PC-3 (cell line): ENCODE measurements around the gene LYRM1. TPM values are rescaled to one million over a fixed set of nuclear protein-coding genes. Genes with fewer than 3 reads are reported as not detected.

Source experiments
- ATAC-seq: fragments of 200-7000 bp; cut with Tn5 transposase; 2 replicates; pipeline ENCODE4 v1.9.1; 2020; ENCODE audit warnings: mild to moderate bottlenecking, moderate library complexity
- BruUV-seq: library from RNA; stranded (reverse); fragments of 400-500 nt; replicated peaks from 2 replicates; lab custom pipeline; 2021; lab: Mats Ljungman, UMichigan
- CTCF ChIA-PET: fragments of 300-600 bp; sonication (Branson Sonifier 250); formaldehyde crosslinking; loops from one replicate; lab custom pipeline; 2022; ENCODE audit warnings: antibody characterized with exemption; lab: Charles Lee
- POLR2A ChIA-PET: fragments of 300-600 bp; sonication (Branson Sonifier 250); formaldehyde crosslinking; loops from one replicate; lab custom pipeline; 2022; ENCODE audit warnings: antibody characterized with exemption; ENCODE audit not compliant: unreplicated experiment; lab: Charles Lee
- DNase-seq: peaks from one replicate; pipeline ENCODE4 v3.0.0-alpha.2; 2015
- H2AFZ ChIP-seq: fragments of 300-600 bp; sonication (generic); 2 replicates; pipeline ENCODE4 v1.6.0; 2016; ENCODE audit warnings: antibody characterized with exemption, low read length
- H3F3A ChIP-seq: fragments of 300-600 bp; sonication (generic); one replicate; pipeline ENCODE4 v1.6.0; 2017; ENCODE audit warnings: antibody characterized with exemption, low read length, control low read depth, mild to moderate bottlenecking; ENCODE audit not compliant: unreplicated experiment
- H3K27ac ChIP-seq: fragments of 300-600 bp; sonication (generic); 2 replicates; pipeline ENCODE4 v1.5.1; 2016; ENCODE audit warnings: mild to moderate bottlenecking, low read length
- H3K27me3 ChIP-seq: fragments of 300-600 bp; sonication (generic); 2 replicates; pipeline ENCODE4 v1.6.1; 2016; ENCODE audit warnings: low read length, mixed read lengths
- H3K36me3 ChIP-seq: fragments of 300-600 bp; sonication (generic); 2 replicates; pipeline ENCODE4 v1.6.1; 2016; ENCODE audit warnings: low read depth, mixed run types, low read length, mixed read lengths
- H3K4me1 ChIP-seq: fragments of 300-600 bp; sonication (generic); 2 replicates; pipeline ENCODE4 v1.5.1; 2016; ENCODE audit warnings: low read length; ENCODE audit not compliant: insufficient read depth
- H3K4me2 ChIP-seq: fragments of 300-600 bp; sonication (generic); 2 replicates; pipeline ENCODE4 v1.6.0; 2016; ENCODE audit warnings: low read length
- H3K4me3 ChIP-seq: fragments of 300-600 bp; sonication (generic); 2 replicates; pipeline ENCODE4 v1.5.1; 2016; ENCODE audit warnings: mild to moderate bottlenecking, low read length, mixed read lengths
- H3K79me2 ChIP-seq: fragments of 300-600 bp; sonication (generic); 2 replicates; pipeline ENCODE4 v1.6.1; 2017; ENCODE audit warnings: low read length, mixed read lengths
- H3K9ac ChIP-seq: fragments of 300-600 bp; sonication (generic); 2 replicates; pipeline ENCODE4 v1.6.0; 2016; ENCODE audit warnings: mild to moderate bottlenecking, low read length
- H3K9me2 ChIP-seq: fragments of 300-600 bp; sonication (generic); replicated peaks from 2 replicates; pipeline ENCODE4 v1.6.1; 2016; ENCODE audit warnings: mixed run types, low read length, mixed read lengths
- H3K9me3 ChIP-seq: fragments of 300-600 bp; sonication (generic); 2 replicates; pipeline ENCODE4 v1.6.1; 2016; ENCODE audit warnings: low read length, mixed read lengths
- H4K20me1 ChIP-seq: fragments of 300-600 bp; sonication (generic); 2 replicates; pipeline ENCODE4 v1.6.1; 2016; ENCODE audit warnings: low read length, mixed read lengths
- CTCF ChIP-seq: fragments of 300-600 bp; sonication (generic); conservative IDR thresholded peaks from 2 replicates; pipeline ENCODE4 v1.5.1; 2017; ENCODE audit warnings: antibody characterized with exemption, low read depth, mild to moderate bottlenecking, low read length
- EZH2 ChIP-seq: fragments of 300-600 bp; sonication (generic); IDR thresholded peaks from one replicate; pipeline ENCODE4 v1.6.1; 2017; ENCODE audit warnings: antibody characterized with exemption, mild to moderate bottlenecking, low read length; ENCODE audit not compliant: unreplicated experiment
- EZH2phosphoT487 ChIP-seq: fragments of 300-600 bp; sonication (generic); IDR thresholded peaks from 2 replicates; pipeline ENCODE4 v1.6.1; 2018; ENCODE audit warnings: mild to moderate bottlenecking, antibody characterized with exemption, low read length, borderline replicate concordance
- intact Hi-C: fragments of 100-400 bp; cut with micrococcal nuclease; formaldehyde crosslinking; loops from 2 replicates; pipeline ENCODE4 v1.9.0; 2023
- total RNA-seq: library from RNA; depleted of rRNA; stranded (reverse); fragments of >200 nt; gene quantifications from 2 replicates; pipeline ENCODE4 v1.2.3, GENCODE V29; 2014

Gene LYRM1
- total RNA-seq, 1 experiment from 2014 or later, result 35.1 TPM

GRCh38 chr16:20879175-20880040 is 21.2 kb upstream of the LYRM1 start:
- no TSS peak for BruUV-seq
- DNase-seq (peak; percentile 35), ATAC-seq (peak; percentile 37; the same call in 1 of the 2 replicates)
- H4K20me1 ChIP-seq, result 0 out of 2 replicates have a peak, but pooled peaks cover 8% of the 10 kb centered on the region
- H3F3A ChIP-seq, result no peaks in the 10 kb centered on the region
- H3K9me2 ChIP-seq, result no peaks in the 10 kb centered on the region
- POLR2A ChIA-PET, result no interaction called here
- H3K27ac ChIP-seq, result peak overlapping the region; percentile 40
- no peak overlapping the region for H3K4me3 ChIP-seq
- no peak overlapping the region for H3K9ac ChIP-seq
- TF ChIP-seq EZH2phosphoT487, result no peak
- TF ChIP-seq CTCF, result no peak
- no peak for TF ChIP-seq EZH2
- H2AFZ ChIP-seq, result peak overlapping the region; percentile 47; the same call in 1 of the 2 replicates
- no peaks in the 10 kb centered on the region for H3K27me3 ChIP-seq
- H3K4me1 ChIP-seq, result peaks cover 52% of the 10 kb centered on the region
- intact Hi-C loops, result no loop called here
- H3K79me2 ChIP-seq, result peaks cover 93% of the 10 kb centered on the region
- CTCF ChIA-PET, result interaction anchor here (0.5 kb wide), 1 partner anchor 309 kb away, joined by 3 read pairs; no protein-coding TSS in a partner anchor
- H3K9me3 ChIP-seq, result no peaks in the 10 kb centered on the region
- H3K4me2 ChIP-seq, result peak overlapping the region; percentile 72
- peaks cover 4% of the 10 kb centered on the region; the same call in 1 of the 2 replicates for H3K36me3 ChIP-seq

GRCh38 chr16:20880867-20881502 is 19.6 kb upstream of the LYRM1 start:
- peaks cover 4% of the 10 kb centered on the region; the same call in 1 of the 2 replicates for H3K36me3 ChIP-seq
- H4K20me1 ChIP-seq, result 0 out of 2 replicates have a peak, but pooled peaks cover 6% of the 10 kb centered on the region
- no peak overlapping the region for H3K4me3 ChIP-seq
- H3K4me1 ChIP-seq, result peaks cover 50% of the 10 kb centered on the region
- BruUV-seq, result no TSS peak
- H3K27me3 ChIP-seq, result no peaks in the 10 kb centered on the region
- H3K4me2 ChIP-seq, result peak overlapping the region; percentile 26
- CTCF ChIA-PET, result no interaction called here
- peak; percentile 65 for ATAC-seq
- TF ChIP-seq EZH2 (no peak), EZH2phosphoT487 (no peak), CTCF (no peak)
- H3K79me2 ChIP-seq, result peaks cover 95% of the 10 kb centered on the region
- H3K9me2 ChIP-seq, result no peaks in the 10 kb centered on the region
- peak overlapping the region; percentile 32 for H3K27ac ChIP-seq
- no peaks in the 10 kb centered on the region for H3K9me3 ChIP-seq
- H3F3A ChIP-seq, result no peaks in the 10 kb centered on the region
- peak; percentile 29 for DNase-seq
- H3K9ac ChIP-seq, result no peak overlapping the region
- H2AFZ ChIP-seq, result no peak overlapping the region
- intact Hi-C loops, result no loop called here
- POLR2A ChIA-PET, result no interaction called here
